Measurements from ENCODE around the gene PFN4.
A peak's percentile ranks its signal among the peaks of the same experiment; 100 is the strongest.
"Not testable (repeated sequence)": the region's sequence is repeated elsewhere in the genome, so short reads cannot be mapped to it uniquely, and the experiment has no call there.

PFN4 gene

GRCh38 chr2:24115057-24115456 lies 8.1 kb downstream of the PFN4 start:
- DNase-seq (ENCODE audit: extremely low read depth in 1 of 2, low read depth in 1 of 2) = no peak

GRCh38 chr2:24111407-24111901 lies 11.7 kb downstream of the PFN4 start:
- DNase-seq (ENCODE audit: extremely low read depth in 1 of 2, low read depth in 1 of 2) = no peak

GRCh38 chr2:24110660-24111303 lies 12.4 kb downstream of the PFN4 start:
- DNase-seq (ENCODE audit: extremely low read depth in 1 of 2, low read depth in 1 of 2) = no peak

GRCh38 chr2:24109431-24109830 lies 13.7 kb downstream of the PFN4 start:
- DNase-seq (ENCODE audit: extremely low read depth in 1 of 2, low read depth in 1 of 2) = not testable (repeated sequence)

GRCh38 chr2:24107336-24107735 lies 15.8 kb downstream of the PFN4 start:
- DNase-seq (ENCODE audit: extremely low read depth in 1 of 2, low read depth in 1 of 2) = no peak

- no peak for DNase-seq (ENCODE audit: extremely low read depth in 1 of 2, low read depth in 1 of 2)
Measured at GRCh38 chr2:24106786-24107185, 16.3 kb downstream of the PFN4 start.

- DNase-seq (ENCODE audit: extremely low read depth in 1 of 2, low read depth in 1 of 2) = no peak
Measured at GRCh38 chr2:24105816-24106215, 17.3 kb downstream of the PFN4 start.

GRCh38 chr2:24104906-24105305 lies 18.2 kb downstream of the PFN4 start:
- DNase-seq (ENCODE audit: extremely low read depth in 1 of 2, low read depth in 1 of 2) = no peak

GRCh38 chr2:24104110-24104650 lies 19.0 kb downstream of the PFN4 start:
- no peak for DNase-seq (ENCODE audit: extremely low read depth in 1 of 2, low read depth in 1 of 2)

- DNase-seq (ENCODE audit: extremely low read depth in 1 of 2, low read depth in 1 of 2) = no peak
Measured at GRCh38 chr2:24102677-24103076, 20.5 kb downstream of the PFN4 start.

- DNase-seq (ENCODE audit: extremely low read depth in 1 of 2, low read depth in 1 of 2) = no peak
Measured at GRCh38 chr2:24101992-24102391, 21.1 kb downstream of the PFN4 start.

- not testable (repeated sequence) for DNase-seq (ENCODE audit: extremely low read depth in 1 of 2, low read depth in 1 of 2)
Measured at GRCh38 chr2:24100732-24101131, 22.4 kb downstream of the PFN4 start.

GRCh38 chr2:24095171-24095677 lies 27.9 kb downstream of the PFN4 start:
- DNase-seq (ENCODE audit: extremely low read depth in 1 of 2, low read depth in 1 of 2) = not testable (repeated sequence)

- DNase-seq (ENCODE audit: extremely low read depth in 1 of 2, low read depth in 1 of 2) = not testable (repeated sequence)
Measured at GRCh38 chr2:24093270-24093669, 29.9 kb downstream of the PFN4 start.

- no peak for DNase-seq (ENCODE audit: extremely low read depth in 1 of 2, low read depth in 1 of 2)
Measured at GRCh38 chr2:24088821-24089359, 34.2 kb downstream of the PFN4 start.

GRCh38 chr2:24087032-24087431 lies 36.1 kb downstream of the PFN4 start:
- no peak for DNase-seq (ENCODE audit: extremely low read depth in 1 of 2, low read depth in 1 of 2)

- no peak for DNase-seq (ENCODE audit: extremely low read depth in 1 of 2, low read depth in 1 of 2)
Measured at GRCh38 chr2:24086241-24086640, 36.9 kb downstream of the PFN4 start.

GRCh38 chr2:24085200-24085489 lies 38.0 kb downstream of the PFN4 start:
- no peak for DNase-seq (ENCODE audit: extremely low read depth in 1 of 2, low read depth in 1 of 2)

- peak; percentile 54 to 68 for DNase-seq (ENCODE audit: extremely low read depth in 1 of 2, low read depth in 1 of 2)
Measured at GRCh38 chr2:24084386-24085199, 38.5 kb downstream of the PFN4 start, which contains the start of gene TP53I3. TSS of gene TP53I3 (minus strand) at chr2:24084834. CDS start at chr2:24084326, 508 bp downstream.

- DNase-seq (ENCODE audit: extremely low read depth in 1 of 2, low read depth in 1 of 2) = no peak
Measured at GRCh38 chr2:24083567-24084385, 39.4 kb downstream of the PFN4 start.

Data from stimulated activated CD8-positive, alpha-beta memory T cell treated with anti-CD3 and anti-CD28 coated beads, Interleukin-7, amount 100 ng/mL, for 48 hours (primary cell).